SK-N-SH (cell line): Measurements from ENCODE around the gene SLC12A4. TPM values are rescaled to one million over a fixed set of nuclear protein-coding genes. Genes with fewer than 3 reads are reported as not detected.

Experiments
- CTCF ChIA-PET: fragments of 300-600, 350-600 bp; formaldehyde crosslinking; extraction: SDS; loops from one replicate; lab custom pipeline; 2021; lab: Yijun Ruan, JAX
- POLR2A ChIA-PET: fragments of 350-600 bp; sonication (Branson Sonifier 250); formaldehyde crosslinking; extraction: SDS; loops from one replicate; lab custom pipeline; 2020; ENCODE audit warnings: antibody characterized with exemption, inconsistent platforms; lab: Yijun Ruan, JAX
- DNase-seq: peaks from one replicate; pipeline ENCODE4 v3.0.0; 2012
- H2AFZ ChIP-seq: fragments of 200-600 bp; sonication (generic); 2 replicates; pipeline ENCODE4 v1.8.1; 2016; ENCODE audit warnings: antibody characterized with exemption, mild to moderate bottlenecking, low read depth
- H3F3A ChIP-seq: fragments of 200-600 bp; sonication (generic); replicated peaks from 2 replicates; pipeline ENCODE3; 2016; ENCODE audit warnings: antibody characterized with exemption, mild to moderate bottlenecking; ENCODE audit not compliant: insufficient read depth
- H3K27ac ChIP-seq, 2 experiments: fragments of 200-500 bp in 1 of 2; fragments of 200-600 bp in 1 of 2; sonication (Bioruptor generic) in 1 of 2; sonication (generic), shearing (Covaris generic) in 1 of 2; 2 replicates each; pipeline versions ENCODE4 v1.5.1 to v1.6.1; 2014 to 2016; ENCODE audit warnings: low read depth in 2 of 2, inconsistent platforms in 1 of 2, low read length in 1 of 2, mild to moderate bottlenecking in 1 of 2, mixed read lengths in 1 of 2
- H3K27me3 ChIP-seq: fragments of 200-600 bp; sonication (generic), shearing (Covaris generic); 2 replicates; pipeline ENCODE4 v1.6.1; 2016; ENCODE audit warnings: mixed run types; ENCODE audit not compliant: insufficient read depth
- H3K36me3 ChIP-seq, 2 experiments: fragments of 200-500 bp in 1 of 2; fragments of 200-600 bp in 1 of 2; sonication (Bioruptor generic) in 1 of 2; sonication (generic) in 1 of 2; replicated peaks in 1 of 2; 2 replicates each; pipeline versions ENCODE3 to v1.5.1; 2014 to 2016; ENCODE audit warnings: low read length in 1 of 2, mild to moderate bottlenecking in 1 of 2; ENCODE audit not compliant: insufficient read depth in 2 of 2, control insufficient read depth in 1 of 2
- H3K4me1 ChIP-seq, 2 experiments: fragments of 200-500 bp in 1 of 2; fragments of 200-600 bp in 1 of 2; sonication (Bioruptor generic) in 1 of 2; sonication (generic), shearing (Covaris generic) in 1 of 2; 2 replicates each; pipeline versions ENCODE4 v1.5.1 to v1.6.1; 2014 to 2016; ENCODE audit warnings: low read depth in 1 of 2, low read length in 1 of 2, mixed run types in 1 of 2; ENCODE audit not compliant: insufficient read depth in 2 of 2, control insufficient read depth in 1 of 2
- H3K4me2 ChIP-seq: fragments of 200-600 bp; sonication (generic), shearing (Covaris generic); 2 replicates; pipeline ENCODE4 v1.6.1; 2017; ENCODE audit warnings: mixed run types
- H3K4me3 ChIP-seq, 2 experiments: fragments of 200-500 bp in 1 of 2; fragments of 200-600 bp in 1 of 2; sonication (Bioruptor generic) in 1 of 2; sonication (generic), shearing (Covaris generic) in 1 of 2; 2 replicates each; pipeline versions ENCODE4 v1.5.1 to v1.8.1; 2014 to 2016; ENCODE audit warnings: low read depth in 2 of 2, inconsistent platforms in 1 of 2, low read length in 1 of 2, mild to moderate bottlenecking in 1 of 2, mixed read lengths in 1 of 2, moderate library complexity in 1 of 2
- H3K79me2 ChIP-seq: fragments of 200-600 bp; sonication (generic); 2 replicates; pipeline ENCODE4 v1.8.1; 2017; ENCODE audit warnings: mild to moderate bottlenecking; ENCODE audit not compliant: insufficient read depth
- H3K9ac ChIP-seq: fragments of 200-600 bp; sonication (generic); 2 replicates; pipeline ENCODE4 v1.6.1; 2017; ENCODE audit warnings: mixed run types
- H3K9me2 ChIP-seq: fragments of 200-600 bp; sonication (generic); 2 replicates; pipeline ENCODE4 v1.6.1; 2017; ENCODE audit warnings: mixed run types
- H3K9me3 ChIP-seq: fragments of 200-600 bp; sonication (generic); 2 replicates; pipeline ENCODE4 v1.6.1; 2017; ENCODE audit warnings: mixed run types, mild to moderate bottlenecking, moderate library complexity
- H4K20me1 ChIP-seq: fragments of 200-600 bp; sonication (generic); 2 replicates; pipeline ENCODE4 v1.6.1; 2017; ENCODE audit warnings: mild to moderate bottlenecking, mixed run types; ENCODE audit not compliant: insufficient read depth
- FOSL2 ChIP-seq: IDR thresholded peaks from 2 replicates; pipeline ENCODE4 v1.4.0; 2012; ENCODE audit warnings: low read depth, mild to moderate bottlenecking, moderate library complexity, borderline replicate concordance
- FOXJ3 ChIP-seq: sonication (generic); formaldehyde crosslinking; IDR thresholded peaks from 2 replicates; pipeline ENCODE4 v1.5.1; 2020; ENCODE audit warnings: mild to moderate bottlenecking, missing genetic modification reagents
- GATA2 ChIP-seq: sonication (generic); formaldehyde crosslinking; IDR thresholded peaks from 2 replicates; pipeline ENCODE4 v1.5.0; 2020; ENCODE audit warnings: mild to moderate bottlenecking, missing genetic modification reagents
- JUND ChIP-seq: IDR thresholded peaks from 2 replicates; pipeline ENCODE4 v1.4.0; 2012
- NRF1 ChIP-seq: IDR thresholded peaks from 2 replicates; pipeline ENCODE4 v1.6.1; 2012; ENCODE audit warnings: low read depth, mild to moderate bottlenecking, low read length
- RAD21 ChIP-seq: IDR thresholded peaks from 2 replicates; pipeline ENCODE4 v1.6.1; 2012; ENCODE audit warnings: mild to moderate bottlenecking, low read length
- REST ChIP-seq: IDR thresholded peaks from 2 replicates; pipeline ENCODE4 v1.6.1; 2012; ENCODE audit warnings: mild to moderate bottlenecking, low read depth, low read length, moderate library complexity
- RFX5 ChIP-seq: IDR thresholded peaks from 2 replicates; pipeline ENCODE4 v1.6.1; 2012; ENCODE audit warnings: mild to moderate bottlenecking, improper control_type of control experiment, low read length
- SIN3A ChIP-seq: IDR thresholded peaks from 2 replicates; pipeline ENCODE4 v1.6.1; 2012; ENCODE audit warnings: low read depth, mild to moderate bottlenecking, low read length, moderate library complexity, borderline replicate concordance
- TAF1 ChIP-seq: IDR thresholded peaks from 2 replicates; pipeline ENCODE4 v1.6.1; 2012; ENCODE audit warnings: low read depth, mild to moderate bottlenecking, low read length, moderate library complexity, borderline replicate concordance
- TCF12 ChIP-seq: IDR thresholded peaks from 2 replicates; pipeline ENCODE4 v1.4.0; 2012
- ZBTB33 ChIP-seq: IDR thresholded peaks from 2 replicates; pipeline ENCODE4 v1.4.0; 2012; ENCODE audit warnings: low read depth, borderline replicate concordance
- WGBS: methylation state at CpG from one replicate; pipeline ENCODE4 v1.1.6; 2017; ENCODE audit warnings: low lambda C conversion rate; 5-methylcytosine and 5-hydroxymethylcytosine counted together
- polyA plus RNA-seq, 3 experiments: library from polyadenylated mRNA; depleted of rRNA; stranded (reverse); fragments of >200 nt; gene quantifications; 2 replicates each; pipeline ENCODE4 v1.2.3, GENCODE V29; 2012

The SLC12A4 gene
- polyA plus RNA-seq, 1 of the 3 experiments (the other 2 are of a cell fraction): 75.8 TPM

- no peaks in the 10 kb centered on the region for H4K20me1 ChIP-seq
- no peaks in the 10 kb centered on the region for H3K9me3 ChIP-seq
- no peaks in the 10 kb centered on the region for H3K9me2 ChIP-seq
- H3K27me3 ChIP-seq: no peaks in the 10 kb centered on the region
- H3K4me1 ChIP-seq: peaks cover 0 to 10% of the 10 kb centered on the region in 2 experiments; a peak in 1 of 4 replicates
- no peak overlapping the region for H2AFZ ChIP-seq
- no peak overlapping the region for H3K4me3 ChIP-seq
- WGBS: 57% methylated on average over 3 of the region's 3 CpGs
- CTCF ChIA-PET: interaction anchor here (0.6 to 1.8 kb wide), 6 partner anchors 18 to 323 kb away, joined by 3 to 5 read pairs (median 4); no protein-coding TSS in a partner anchor
- DNase-seq: no peak
- TF ChIP-seq GATA2 (CRISPR knock-in tag) (no peak), FOXJ3 (no peak), JUND (no peak), REST (no peak)
- no peaks in the 10 kb centered on the region for H3K79me2 ChIP-seq
- no peak overlapping the region for H3K27ac ChIP-seq
- no peak overlapping the region for H3K9ac ChIP-seq
- no peaks in the 10 kb centered on the region for H3F3A ChIP-seq
- no peaks in the 10 kb centered on the region for H3K36me3 ChIP-seq
- POLR2A ChIA-PET: no interaction called here
- no peak overlapping the region for H3K4me2 ChIP-seq
Observed at GRCh38 chr16:67988675-67989074, 20.2 kb upstream of the SLC12A4 start.

- Histone ChIP-seq H3K4me1 (peaks cover 0 to 3% of the 10 kb centered on the region in 2 experiments; a peak in 1 of 4 replicates), H3K4me3 (no peak overlapping the region), H3K79me2 (no peaks in the 10 kb centered on the region), H3K9me2 (no peaks in the 10 kb centered on the region), H3K4me2 (no peak overlapping the region), H3F3A (no peaks in the 10 kb centered on the region), H3K36me3 (no peaks in the 10 kb centered on the region), H3K9me3 (no peaks in the 10 kb centered on the region), H3K9ac (no peak overlapping the region), H3K27me3 (no peaks in the 10 kb centered on the region), H4K20me1 (no peaks in the 10 kb centered on the region), H3K27ac (no peak overlapping the region), H2AFZ (no peak overlapping the region)
- TF ChIP-seq TCF12: no peak
- TF ChIP-seq TAF1: no peak
- TF ChIP-seq RFX5: no peak
- TF ChIP-seq FOSL2: no peak
- TF ChIP-seq RAD21: no peak
- no peak for TF ChIP-seq REST
- TF ChIP-seq NRF1: no peak
- no peak for TF ChIP-seq ZBTB33
- TF ChIP-seq SIN3A: no peak
- WGBS: 84% methylated on average over 11 of the region's 11 CpGs
- POLR2A ChIA-PET: no interaction called here
- CTCF ChIA-PET: interaction anchor here (0.9 to 2.0 kb wide), 4 partner anchors 53 to 242 kb away, joined by 4 to 8 read pairs (median 4); no protein-coding TSS in a partner anchor
- DNase-seq: no peak
Observed at GRCh38 chr16:67987460-67988160, 19.2 kb upstream of the SLC12A4 start.
